Measurements from ENCODE around the gene PPP1R12B.
A peak's percentile ranks its signal among the peaks of the same experiment; 100 is the strongest.
"Not testable (repeated sequence)": the region's sequence is repeated elsewhere in the genome, so short reads cannot be mapped to it uniquely, and the experiment has no call there.

Gene PPP1R12B

DNA sequence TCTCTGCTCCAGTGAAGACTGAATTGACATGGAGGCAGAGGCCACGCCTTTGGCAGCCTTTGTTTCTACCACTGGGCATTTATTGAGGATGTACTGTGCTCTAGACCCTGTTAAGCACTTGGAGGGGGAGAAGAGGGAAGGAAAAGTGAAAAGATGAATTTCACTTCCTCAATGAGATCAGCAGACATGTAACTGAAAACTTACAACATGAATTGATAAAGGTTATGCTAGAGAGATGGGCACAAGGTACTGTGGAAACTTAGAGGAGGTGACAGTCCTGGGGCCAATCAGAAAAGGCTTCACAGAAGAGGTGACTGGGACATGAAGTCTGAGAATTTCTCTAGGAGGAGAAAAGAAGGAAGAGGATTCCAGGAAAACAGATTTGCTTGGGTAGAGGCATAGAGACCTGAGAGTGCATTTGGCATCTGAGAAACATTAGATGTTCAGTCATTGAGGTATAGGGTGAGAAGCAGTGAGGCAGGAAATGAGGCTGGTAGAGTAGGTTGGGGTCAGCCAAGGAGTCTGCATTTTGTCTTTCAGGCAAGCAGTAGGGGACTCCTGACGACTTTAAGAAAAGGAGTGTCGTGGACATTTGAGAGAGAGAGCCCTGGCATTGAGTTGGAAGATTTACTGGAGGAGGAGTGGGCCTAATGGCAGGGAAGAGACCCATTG is 248.7 kb downstream of the PPP1R12B start:
- no peak overlapping the region for H3K4me3 ChIP-seq (ENCODE audit: low read depth, low read length)
- TF ChIP-seq, protein P1, sequence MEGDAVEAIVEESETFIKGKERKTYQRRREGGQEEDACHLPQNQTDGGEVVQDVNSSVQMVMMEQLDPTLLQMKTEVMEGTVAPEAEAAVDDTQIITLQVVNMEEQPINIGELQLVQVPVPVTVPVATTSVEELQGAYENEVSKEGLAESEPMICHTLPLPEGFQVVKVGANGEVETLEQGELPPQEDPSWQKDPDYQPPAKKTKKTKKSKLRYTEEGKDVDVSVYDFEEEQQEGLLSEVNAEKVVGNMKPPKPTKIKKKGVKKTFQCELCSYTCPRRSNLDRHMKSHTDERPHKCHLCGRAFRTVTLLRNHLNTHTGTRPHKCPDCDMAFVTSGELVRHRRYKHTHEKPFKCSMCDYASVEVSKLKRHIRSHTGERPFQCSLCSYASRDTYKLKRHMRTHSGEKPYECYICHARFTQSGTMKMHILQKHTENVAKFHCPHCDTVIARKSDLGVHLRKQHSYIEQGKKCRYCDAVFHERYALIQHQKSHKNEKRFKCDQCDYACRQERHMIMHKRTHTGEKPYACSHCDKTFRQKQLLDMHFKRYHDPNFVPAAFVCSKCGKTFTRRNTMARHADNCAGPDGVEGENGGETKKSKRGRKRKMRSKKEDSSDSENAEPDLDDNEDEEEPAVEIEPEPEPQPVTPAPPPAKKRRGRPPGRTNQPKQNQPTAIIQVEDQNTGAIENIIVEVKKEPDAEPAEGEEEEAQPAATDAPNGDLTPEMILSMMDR (IDR thresholded peaks at IDR 0.05; ENCODE audit: low read depth, low read length): no peak

DNA sequence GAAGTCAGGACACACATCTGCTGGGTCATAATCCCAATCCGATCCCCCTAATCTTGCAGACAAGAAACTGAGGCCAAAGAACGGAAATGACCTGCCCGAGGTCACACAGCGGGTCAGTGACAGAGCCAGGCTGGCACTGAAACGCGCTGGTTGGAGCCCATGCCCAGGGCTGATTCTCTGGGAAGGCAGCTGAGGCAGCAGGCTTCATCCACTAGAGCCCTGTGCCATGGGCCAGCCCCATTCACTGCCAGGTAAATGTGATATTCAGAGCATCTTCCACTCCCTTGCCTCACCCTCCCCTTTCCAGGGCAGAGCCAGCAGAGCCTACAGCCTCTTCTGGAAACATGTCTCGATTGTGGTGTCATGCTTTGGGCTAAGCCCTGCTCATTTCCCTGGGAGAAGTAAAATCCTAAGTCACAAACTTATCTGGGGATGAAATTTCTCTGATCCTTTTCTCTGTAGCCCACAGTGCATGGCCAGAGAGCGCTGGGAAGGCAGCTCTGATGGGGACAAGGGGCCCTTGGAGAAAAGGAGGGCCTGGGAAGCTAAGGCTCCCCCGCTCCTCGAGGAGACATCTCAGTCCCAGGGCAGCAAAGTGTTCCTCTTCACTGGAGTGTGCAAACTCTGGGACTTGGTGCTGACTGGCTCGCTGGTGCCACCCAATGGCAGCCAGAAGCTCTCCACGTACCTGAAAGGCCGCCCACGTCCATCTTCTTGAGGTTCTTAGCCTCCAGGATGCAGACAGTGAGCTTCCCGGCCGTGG is 251.4 kb downstream of the PPP1R12B start:
- TF ChIP-seq, protein P1 (IDR thresholded peaks at IDR 0.05; ENCODE audit: low read depth, low read length): peak; percentile 83
- no peak overlapping the region for H3K4me3 ChIP-seq (ENCODE audit: low read depth, low read length)

DNA sequence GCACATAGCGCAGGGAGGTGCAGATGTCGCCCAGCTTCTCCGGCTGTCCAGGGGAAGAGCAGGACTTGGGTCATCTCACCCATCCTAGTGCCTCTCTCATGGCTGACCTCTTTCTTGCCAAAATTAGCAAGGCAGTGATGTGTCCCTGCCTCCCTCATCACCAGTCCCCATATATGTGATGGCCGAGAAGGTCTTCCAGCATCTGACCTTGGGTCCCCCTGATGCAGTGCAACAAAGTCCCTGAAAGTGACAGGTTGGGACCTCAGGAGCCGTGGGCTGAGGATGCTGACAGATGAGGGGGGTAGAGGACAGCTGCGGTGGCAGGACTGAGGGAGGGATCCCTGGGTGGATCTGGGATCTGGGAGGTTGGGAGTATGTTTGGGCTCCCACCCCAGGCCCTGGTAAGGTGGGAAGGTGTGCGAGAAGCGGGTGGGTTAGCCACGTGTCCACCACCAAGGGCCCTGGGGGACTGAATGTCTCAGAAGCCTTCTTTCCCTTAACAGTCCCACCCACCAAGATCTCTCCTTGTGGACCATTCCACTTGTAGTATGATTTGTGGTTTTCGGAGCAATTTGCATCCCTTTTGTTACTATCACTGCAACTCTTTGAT is 252.0 kb downstream of the PPP1R12B start:
- H3K4me3 ChIP-seq (ENCODE audit: low read depth, low read length): no peak overlapping the region
- TF ChIP-seq, protein P1 (IDR thresholded peaks at IDR 0.05; ENCODE audit: low read depth, low read length): no peak

DNA sequence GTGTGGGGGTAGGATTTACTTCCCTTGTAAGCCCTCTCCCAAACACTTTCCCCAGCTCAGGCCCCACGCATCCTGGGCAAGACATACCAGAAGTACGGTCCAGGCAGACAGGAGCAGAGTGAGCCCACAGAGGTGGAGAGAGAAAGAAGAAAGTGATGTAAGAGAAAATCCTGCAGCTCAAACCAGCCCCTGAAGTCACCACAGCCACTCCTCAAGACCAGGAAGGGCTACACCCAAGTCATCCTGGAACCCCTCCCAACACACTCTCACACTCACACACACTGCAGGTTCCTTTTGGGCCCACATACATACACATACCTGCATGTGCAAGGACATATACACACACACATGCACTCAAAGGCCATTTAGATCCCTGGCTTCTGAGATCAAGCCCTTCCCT is 254.9 kb downstream of the PPP1R12B start:
- no peak overlapping the region for H3K4me3 ChIP-seq (ENCODE audit: low read depth, low read length)
- TF ChIP-seq, protein P1 (IDR thresholded peaks at IDR 0.05; ENCODE audit: low read depth, low read length): no peak

DNA sequence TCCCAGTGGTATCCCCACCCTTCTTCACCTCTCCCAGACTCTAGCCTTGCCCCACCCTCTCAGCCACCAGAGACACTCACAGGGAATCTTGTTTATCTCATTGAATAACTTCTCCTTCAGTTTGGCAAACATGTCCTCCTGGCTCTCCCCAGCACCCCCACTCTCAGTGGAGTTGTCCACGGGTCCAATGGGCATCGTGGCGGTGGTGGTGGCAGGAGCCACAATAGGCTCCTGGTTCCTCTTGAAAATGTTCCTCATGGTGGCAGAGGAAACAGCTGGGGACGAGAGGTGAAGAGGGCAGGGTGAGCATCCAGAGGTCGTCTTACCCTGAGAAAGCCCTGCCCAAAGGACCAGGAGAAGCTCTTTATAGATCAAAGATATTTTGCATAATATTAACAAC is 257.0 kb downstream of the PPP1R12B start:
- no peak overlapping the region for H3K4me3 ChIP-seq (ENCODE audit: low read depth, low read length)
- TF ChIP-seq, protein P1 (IDR thresholded peaks at IDR 0.05; ENCODE audit: low read depth, low read length): no peak

DNA sequence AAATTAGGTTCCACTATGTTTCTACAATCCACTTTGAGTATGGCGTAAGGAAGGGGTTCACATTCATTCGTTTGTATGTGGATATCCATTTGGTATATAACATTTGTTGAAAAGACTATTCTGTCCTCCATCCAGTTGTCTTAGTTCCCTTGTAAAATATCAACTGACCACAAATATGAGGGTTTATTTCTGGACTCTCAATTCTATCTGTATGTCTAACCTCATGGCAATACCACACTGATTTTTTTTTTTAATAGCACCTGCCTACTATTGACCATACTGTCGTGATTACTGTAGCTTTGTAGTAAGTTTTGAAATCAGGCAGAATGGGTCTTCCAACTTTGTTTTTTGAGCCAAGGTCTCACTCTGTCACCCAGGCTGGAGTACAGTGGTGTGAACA is 263.5 kb downstream of the PPP1R12B start:
- not testable (repeated sequence) for H3K4me3 ChIP-seq (ENCODE audit: low read depth, low read length)

DNA sequence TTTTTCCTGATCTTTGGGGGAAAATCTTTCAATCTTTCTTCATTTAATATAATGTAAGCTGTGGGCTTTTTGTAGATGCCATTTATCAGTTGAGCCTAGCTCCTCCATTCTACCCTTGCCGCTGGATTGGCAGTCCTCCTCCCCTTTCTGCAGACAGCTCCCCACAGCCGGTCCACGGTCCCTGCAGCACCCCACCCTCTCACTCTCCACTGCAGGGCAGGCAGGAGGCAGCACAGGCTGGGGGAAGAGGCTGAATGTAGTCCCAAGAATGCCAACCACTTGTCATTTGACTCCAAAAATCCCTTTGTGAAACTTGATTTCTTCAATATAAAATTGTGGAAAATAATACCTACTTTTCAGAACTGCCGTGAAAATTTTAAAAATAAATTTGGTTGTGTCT is 265.1 kb downstream of the PPP1R12B start:
- TF ChIP-seq, protein P1 (IDR thresholded peaks at IDR 0.05; ENCODE audit: low read depth, low read length): no peak
- no peak overlapping the region for H3K4me3 ChIP-seq (ENCODE audit: low read depth, low read length)

DNA sequence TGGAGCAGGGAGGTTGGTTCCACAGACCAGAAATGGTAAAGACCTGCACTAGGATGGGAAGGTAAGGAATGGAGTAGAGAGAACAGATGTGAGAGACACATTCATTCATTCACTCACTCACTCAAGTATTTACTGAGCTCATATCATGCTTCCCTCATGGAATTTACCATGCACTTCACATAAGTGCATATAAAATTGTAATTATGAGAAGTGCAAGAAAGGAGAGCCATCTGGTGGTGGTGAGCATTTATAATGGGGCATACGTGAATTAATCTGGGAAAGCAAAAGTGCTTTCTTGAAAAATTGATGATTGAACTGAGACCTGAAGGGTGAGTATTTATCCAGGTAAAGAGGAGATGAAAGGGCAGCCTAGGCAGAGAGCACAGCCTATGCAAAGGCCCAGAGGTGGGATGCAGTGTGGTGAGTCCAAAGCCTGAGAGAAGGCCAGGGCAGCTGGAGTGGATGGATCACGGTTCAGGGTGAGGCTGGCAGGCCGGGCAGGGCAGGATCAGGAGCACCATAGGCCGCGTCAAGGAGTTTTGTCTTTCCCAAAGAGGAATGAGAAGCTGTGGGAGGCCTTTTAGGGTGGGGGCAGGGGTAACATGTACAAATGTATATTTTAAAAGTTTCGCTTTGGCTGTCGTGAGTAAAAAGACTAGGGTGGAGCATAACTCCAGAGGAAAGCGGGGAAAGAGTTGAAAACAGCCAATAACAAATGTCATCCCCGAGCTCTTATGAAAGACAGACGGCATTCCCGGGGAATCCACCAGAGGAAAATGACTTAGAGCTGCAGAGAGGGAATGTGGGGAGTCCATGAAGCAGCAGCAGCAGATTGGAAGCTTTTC is 266.1 kb downstream of the PPP1R12B start:
- H3K4me3 ChIP-seq (ENCODE audit: low read depth, low read length): not testable (repeated sequence)

DNA sequence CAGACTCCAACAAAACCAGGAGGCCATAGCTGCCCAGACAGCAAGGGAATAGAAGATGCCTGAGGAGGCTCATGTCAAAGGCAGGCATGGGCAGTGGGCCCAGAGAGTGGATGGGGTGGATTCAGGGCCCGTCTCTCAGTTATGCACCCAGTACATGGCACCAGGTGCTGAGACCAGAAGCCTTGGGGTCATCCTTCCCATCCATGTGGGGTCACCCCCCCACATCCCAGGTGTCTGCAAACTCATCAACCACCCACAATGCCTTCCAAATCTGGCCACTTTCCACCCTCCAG is 266.7 kb downstream of the PPP1R12B start:
- H3K4me3 ChIP-seq (ENCODE audit: low read depth, low read length): not testable (repeated sequence)
